K562 (cell line): ENCODE measurements around the gene LSS. TPM values are rescaled to one million over a fixed set of nuclear protein-coding genes. Genes with fewer than 3 reads are reported as not detected.

ENCODE experiments used
- CEBPZ ChIP-seq: fragments of 150-350 bp; IDR thresholded peaks from 2 replicates; pipeline ENCODE4 v1.6.1; 2014; ENCODE audit warnings: low read depth, mild to moderate bottlenecking, low read length, borderline replicate concordance
- CREB3 ChIP-seq: fragments of 450-650 bp; conservative IDR thresholded peaks from 2 replicates; pipeline ENCODE4 v1.6.1; 2016; ENCODE audit warnings: missing genetic modification characterization, low read depth, mild to moderate bottlenecking, missing compliant biosample characterization, moderate library complexity
- ESRRA ChIP-seq: fragments of 450-650 bp; IDR thresholded peaks from 2 replicates; pipeline ENCODE4 v1.6.1; 2014; ENCODE audit warnings: low read depth, mild to moderate bottlenecking, moderate library complexity, borderline replicate concordance
- ETS1 ChIP-seq: conservative IDR thresholded peaks from 2 replicates; pipeline ENCODE4 v1.6.1; 2011; ENCODE audit warnings: low read depth, mild to moderate bottlenecking, low read length; ENCODE audit not compliant: control insufficient read depth
- GMEB1 ChIP-seq: fragments of 250-450 bp; sonication (Bioruptor Pico); IDR thresholded peaks from 2 replicates; pipeline ENCODE4 v1.4.0; 2020; ENCODE audit warnings: mild to moderate bottlenecking
- HMGN3 ChIP-seq: IDR thresholded peaks from 2 replicates; pipeline ENCODE4 v1.6.1; 2011; ENCODE audit warnings: borderline replicate concordance, low read depth, mild to moderate bottlenecking, mixed read lengths, low read length; ENCODE audit not compliant: insufficient read length; ENCODE audit errors: extremely low read depth
- HNRNPH1 ChIP-seq: fragments of 200-400 bp; formaldehyde crosslinking; optimal IDR thresholded peaks from 2 replicates; pipeline ENCODE3; 2017; ENCODE audit warnings: low read depth, mild to moderate bottlenecking, low read length, moderate library complexity
- L3MBTL2 ChIP-seq: fragments of 450-650 bp; IDR thresholded peaks from 2 replicates; pipeline ENCODE4 v1.6.1; 2016; ENCODE audit warnings: mild to moderate bottlenecking, moderate library complexity
- LEF1 ChIP-seq: fragments of 450-650 bp; IDR thresholded peaks from 2 replicates; pipeline ENCODE4 v1.6.1; 2016; ENCODE audit warnings: mild to moderate bottlenecking
- RB1 ChIP-seq: fragments of 450-650 bp; IDR thresholded peaks from 2 replicates; pipeline ENCODE4 v1.6.1; 2017; ENCODE audit warnings: low read depth, mild to moderate bottlenecking
- RBM14 ChIP-seq: fragments of 200-400 bp; formaldehyde crosslinking; IDR thresholded peaks from 2 replicates; pipeline ENCODE4 v1.6.1; 2018; ENCODE audit warnings: low read depth, mild to moderate bottlenecking, low read length, moderate library complexity, borderline replicate concordance; ENCODE audit not compliant: insufficient read depth
- SUPT5H ChIP-seq: fragments of 450-650 bp; IDR thresholded peaks from 2 replicates; pipeline ENCODE4 v1.6.1; 2016
- THRA ChIP-seq: fragments of 450-650 bp; IDR thresholded peaks from 2 replicates; pipeline ENCODE4 v1.6.1; 2017; ENCODE audit warnings: mild to moderate bottlenecking, moderate library complexity
- ZFX ChIP-seq: sonication (generic); formaldehyde crosslinking; IDR thresholded peaks from 2 replicates; pipeline ENCODE4 v1.8.0; 2022; ENCODE audit warnings: mild to moderate bottlenecking, missing genetic modification reagents, moderate library complexity
- ZNF124 ChIP-seq: sonication (generic); formaldehyde crosslinking; IDR thresholded peaks from 2 replicates; pipeline ENCODE4 v1.8.1; 2022; ENCODE audit warnings: missing genetic modification reagents
- ZNF184 ChIP-seq: sonication (generic); formaldehyde crosslinking; IDR thresholded peaks from 2 replicates; pipeline ENCODE4 v1.5.0; 2020; ENCODE audit warnings: missing genetic modification reagents
- ZNF444 ChIP-seq: fragments of 250-450 bp; sonication (Bioruptor Pico); IDR thresholded peaks from 2 replicates; pipeline ENCODE4 v1.4.0; 2020; ENCODE audit warnings: mild to moderate bottlenecking, moderate library complexity
- ZNF76 ChIP-seq: fragments of 250-450 bp; sonication (Bioruptor Pico); IDR thresholded peaks from 2 replicates; pipeline ENCODE4 v1.4.0; 2020; ENCODE audit warnings: mild to moderate bottlenecking, moderate library complexity, borderline replicate concordance
- polyA plus RNA-seq, 8 experiments: library from polyadenylated mRNA; depleted of rRNA in 4 of 8; stranded (reverse) in 5 of 8; unstranded in 3 of 8; fragments of >200 nt; fragmentation: Nextera tagmentation in 2 of 8; fragmentation: Illumina TruSeq in 1 of 8; extraction: Ambion mirVana in 2 of 8; extraction: Trizol in 1 of 8; gene quantifications; 2 replicates each; pipeline versions ENCODE4 v1.2.1 to v1.2.3, GENCODE V29; 2011 to 2014; ENCODE audit warnings: inconsistent platforms in 1 of 8, missing spikeins in 1 of 8
- total RNA-seq, 7 experiments: library from RNA; depleted of rRNA in 6 of 7; stranded (reverse); fragments of >200 nt in 6 of 7; fragmentation: Illumina TruSeq in 2 of 7; extraction: Trizol in 2 of 7; gene quantifications; 2 replicates each; pipeline versions ENCODE4 v1.2.1 to v1.2.3, GENCODE V29; 2011 to 2021; ENCODE audit warnings: low replicate concordance in 1 of 7

LSS gene
- total and polyA plus RNA-seq, 9 of the 15 experiments (the other 6 are each of a cell fraction or from before 2014, with no cell fraction given) = 2.2 to 89.5 (median 37.4) TPM

DNA sequence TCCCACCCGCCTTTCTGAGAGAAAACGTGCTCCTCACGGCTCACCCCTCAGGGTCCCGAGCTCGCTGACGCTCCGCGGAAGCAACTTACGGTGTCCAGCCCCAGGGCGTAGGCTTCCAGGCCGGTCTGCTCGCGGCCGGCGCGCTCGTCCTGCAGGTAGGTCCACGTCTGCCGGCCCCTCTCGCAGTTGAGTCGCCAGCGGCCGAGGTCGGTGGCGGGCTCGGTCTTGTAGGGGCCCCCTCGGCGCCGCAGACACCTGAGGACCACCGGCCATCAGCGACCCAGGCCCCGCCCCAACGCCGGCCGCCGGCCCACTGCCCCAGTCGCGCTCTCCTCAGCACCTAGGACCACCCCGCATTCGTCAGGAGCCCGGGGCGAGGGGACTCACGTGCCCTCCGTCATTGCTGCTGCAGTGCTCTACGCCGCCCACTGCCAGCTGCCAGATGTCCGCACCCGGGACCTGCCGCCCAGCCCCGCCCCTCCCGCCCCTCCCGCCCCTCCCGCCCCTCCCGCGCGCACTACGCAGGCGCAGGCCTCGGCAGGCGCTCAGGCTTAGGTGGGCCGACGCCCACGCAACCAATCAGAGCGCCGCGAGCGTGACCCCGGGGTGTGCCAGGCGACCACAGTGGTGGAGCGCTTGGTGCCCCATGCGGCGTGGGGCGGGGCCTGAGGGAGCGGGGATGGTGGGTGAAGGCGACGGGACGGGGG is at the start of gene LSS (continued):
- TF ChIP-seq CEBPZ (no peak), THRA (no peak), SUPT5H (peak; percentile 4; the same call in 1 of the 2 replicates), HMGN3 (peak; percentile 56), ZNF124 (CRISPR knock-in tag) (no peak), GMEB1 (peak; percentile 27; the same call in 1 of the 2 replicates), ZFX (peak; percentile 38), ETS1 (peak; percentile 31), L3MBTL2 (peak; percentile 89), ZNF184 (CRISPR knock-in tag) (no peak), RB1 (peak; percentile 67), ZNF76 (CRISPR knock-in tag) (0 out of 2 replicates have a peak, but pooled peaks have one; percentile 57), ZNF444 (CRISPR knock-in tag) (no peak), RBM14 (no peak), HNRNPH1 (no peak), ESRRA (no peak), LEF1 (no peak), CREB3 (tag) (no peak)
